Astrocyte (in vitro differentiated cells and primary cell): ENCODE results near the gene KIAA0040.

Experiments
- CTCF ChIP-seq: IDR thresholded peaks from 2 replicates; pipeline ENCODE4 v1.5.1; 2011; ENCODE audit warnings: low read depth, mild to moderate bottlenecking, inconsistent platforms, low read length, moderate library complexity; ENCODE audit not compliant: insufficient read depth
- EZH2 ChIP-seq: IDR thresholded peaks from 2 replicates; pipeline ENCODE4 v1.6.1; 2012; ENCODE audit warnings: mild to moderate bottlenecking, low read length, inconsistent platforms; ENCODE audit not compliant: insufficient read depth

DNA sequence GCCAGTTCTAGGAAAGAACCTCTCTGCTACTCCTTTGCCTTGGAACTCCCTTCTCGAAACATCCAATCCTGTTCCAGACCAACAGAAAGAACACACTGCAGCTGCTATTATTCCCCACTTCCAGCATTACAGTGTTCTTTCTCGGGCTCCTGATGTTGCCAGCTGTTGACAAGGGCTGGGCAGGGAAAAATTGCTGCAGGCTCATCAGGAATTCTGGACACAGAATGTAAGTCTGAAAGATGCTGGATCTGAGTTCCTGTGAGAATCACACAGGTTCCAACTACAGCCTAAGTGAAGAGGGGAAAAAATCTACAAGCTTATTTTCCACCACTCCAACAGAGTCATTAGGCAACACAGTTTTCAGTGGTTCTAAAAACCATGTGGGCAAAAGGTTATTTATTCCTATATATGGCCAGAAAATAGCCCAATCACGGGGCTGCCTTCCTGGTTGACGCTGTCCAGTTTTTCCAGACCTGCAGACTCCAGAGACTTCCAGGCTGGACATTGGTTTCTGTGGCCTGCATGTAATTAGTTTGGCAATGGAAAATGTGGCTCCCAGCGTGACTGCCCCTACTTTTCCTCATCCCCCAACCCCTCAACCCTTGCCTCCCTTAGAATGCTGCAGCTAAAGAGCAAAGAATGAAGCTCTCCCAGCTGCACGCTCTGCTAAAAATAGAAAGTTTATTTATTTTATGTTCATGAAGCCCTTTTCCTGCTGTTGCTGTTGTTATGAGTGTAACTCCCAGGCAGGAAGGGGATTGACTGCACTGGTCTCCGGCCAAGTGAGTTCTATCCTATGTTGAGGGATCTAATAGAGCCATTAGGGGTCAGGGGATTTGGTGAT is 8.3 kb upstream of the KIAA0040 start:
- TF ChIP-seq CTCF (no peak), EZH2 (no peak)
